K562 (cell line): Measurements from ENCODE around the gene NTM.

Source experiments
- CTCF ChIP-seq, 3 experiments: IDR thresholded peaks in 2 of 3; conservative IDR thresholded peaks in 1 of 3; 2 replicates each; pipeline ENCODE4 v1.5.1; 2011 to 2012; ENCODE audit warnings: low read length in 3 of 3, mild to moderate bottlenecking in 3 of 3, control low read depth in 2 of 3, improper control_type of control experiment in 1 of 3, inconsistent platforms in 1 of 3, low read depth in 1 of 3, mixed read lengths in 1 of 3, moderate library complexity in 1 of 3; ENCODE audit not compliant: insufficient read depth in 2 of 3
- SMARCA5 ChIP-seq: fragments of 450-650 bp; IDR thresholded peaks from 2 replicates; pipeline ENCODE4 v1.6.1; 2016
- ZMIZ1 ChIP-seq, 2 experiments: fragments of 150-350 bp in 1 of 2; IDR thresholded peaks; 2 replicates each; pipeline ENCODE4 v1.6.1; 2012 to 2016; ENCODE audit warnings: low read depth in 2 of 2, low read length in 2 of 2, mild to moderate bottlenecking in 1 of 2, moderate library complexity in 1 of 2
- ZNF592 ChIP-seq: fragments of 450-650 bp; IDR thresholded peaks from 2 replicates; pipeline ENCODE4 v1.6.1; 2017; ENCODE audit warnings: antibody characterized with exemption, mild to moderate bottlenecking
- TF ChIP-seq, protein P1 (sequence below): sonication (generic); formaldehyde crosslinking; IDR thresholded peaks from 2 replicates; pipeline ENCODE4 v1.8.0; 2022; ENCODE audit warnings: mild to moderate bottlenecking, missing genetic modification reagents

GRCh38 chr11:131404010-131404409, 33.6 kb downstream of the NTM start:
- no peak for TF ChIP-seq ZMIZ1 (IDR thresholded peaks at IDR 0.05; ENCODE audit: low read depth in 2 of 2, low read length in 2 of 2)
- TF ChIP-seq, protein P1, sequence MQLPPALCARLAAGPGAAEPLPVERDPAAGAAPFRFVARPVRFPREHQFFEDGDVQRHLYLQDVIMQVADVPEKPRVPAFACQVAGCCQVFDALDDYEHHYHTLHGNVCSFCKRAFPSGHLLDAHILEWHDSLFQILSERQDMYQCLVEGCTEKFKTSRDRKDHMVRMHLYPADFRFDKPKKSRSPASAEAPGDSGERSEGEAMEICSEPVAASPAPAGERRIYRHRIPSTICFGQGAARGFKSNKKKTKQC (CRISPR knock-in tag): no peak
- TF ChIP-seq SMARCA5: no peak
- no peak for TF ChIP-seq ZNF592
- TF ChIP-seq CTCF (IDR thresholded peaks at IDR 0.05 in 2 of 3, conservative IDR thresholded peaks at IDR 0.05 in 1 of 3; ENCODE audit: insufficient read depth in 2 of 3, low read depth in 1 of 3, low read length in 3 of 3): no peak
